Stimulated activated CD8-positive, alpha-beta memory T cell treated with anti-CD3 and anti-CD28 coated beads, Interleukin-7, amount 100 ng/mL, for 1 hour (primary cell): ENCODE data around the gene DAP3.
"Not testable (repeated sequence)": the region's sequence is repeated elsewhere in the genome, so short reads cannot be mapped to it uniquely, and the experiment has no call there.

Experiments used
- DNase-seq, 2 donors: peaks; one replicate each; pipeline ENCODE4 v3.0.0-alpha.2; 2020; ENCODE audit warnings: low read depth in 2 of 2

Gene DAP3

DNA sequence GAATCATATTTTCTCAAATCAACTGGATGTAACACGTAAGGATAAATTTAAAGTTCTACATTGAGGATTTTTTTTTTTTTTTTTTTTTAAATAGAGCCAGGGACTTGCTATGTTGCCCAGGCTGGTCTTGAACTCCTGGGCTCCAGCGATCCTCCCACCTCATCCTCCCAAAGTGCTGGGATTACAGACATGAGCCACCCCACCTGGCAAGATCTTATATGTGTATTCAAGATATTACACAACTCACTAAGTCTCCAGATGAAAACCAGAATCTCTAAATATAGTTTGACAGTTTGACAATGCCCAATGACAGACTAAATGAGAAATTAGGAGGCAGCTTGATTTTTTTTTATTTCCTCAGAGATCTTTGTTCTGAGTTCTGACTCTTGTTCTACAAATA, 7.1 kb upstream of the DAP3 start:
- DNase-seq = no peak

- DNase-seq = not testable (repeated sequence)
Measured at GRCh38 chr1:155687705-155688323, 1.1 kb upstream of the DAP3 start.

- peak; percentile 80 to 82 for DNase-seq
Measured at GRCh38 chr1:155688324-155689080, 389 bp upstream of the DAP3 start, which contains the start of gene YY1AP1. Gene YY1AP1, minus strand, starts transcription at chr1:155688774. Its CDS starts 8,338 bp downstream, at chr1:155680436.

- no peak for DNase-seq
Measured at GRCh38 chr1:155691992-155692528, 3.2 kb downstream of the DAP3 start.

GRCh38 chr1:155694167-155694566, 5.3 kb downstream of the DAP3 start:
- DNase-seq = no peak

DNA sequence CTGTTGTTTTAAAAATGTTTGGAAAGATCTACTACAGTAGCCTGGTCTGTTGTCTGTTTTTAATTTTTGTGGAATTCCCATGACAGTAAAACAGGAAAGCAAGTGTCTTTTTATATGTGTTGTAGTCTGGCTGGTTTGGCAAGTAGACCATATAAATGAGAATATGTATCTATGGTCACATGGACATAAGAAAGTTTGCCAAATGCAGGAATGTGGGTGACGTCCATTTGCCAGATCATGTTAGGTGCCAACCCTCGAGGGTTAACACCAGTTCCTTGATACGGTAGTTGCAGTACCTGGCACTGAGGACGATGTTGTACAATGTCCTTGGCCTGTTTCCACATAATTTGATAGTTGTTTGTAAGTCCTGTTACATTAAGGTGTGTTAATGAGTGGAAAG, 6.2 kb downstream of the DAP3 start:
- no peak for DNase-seq

DNA sequence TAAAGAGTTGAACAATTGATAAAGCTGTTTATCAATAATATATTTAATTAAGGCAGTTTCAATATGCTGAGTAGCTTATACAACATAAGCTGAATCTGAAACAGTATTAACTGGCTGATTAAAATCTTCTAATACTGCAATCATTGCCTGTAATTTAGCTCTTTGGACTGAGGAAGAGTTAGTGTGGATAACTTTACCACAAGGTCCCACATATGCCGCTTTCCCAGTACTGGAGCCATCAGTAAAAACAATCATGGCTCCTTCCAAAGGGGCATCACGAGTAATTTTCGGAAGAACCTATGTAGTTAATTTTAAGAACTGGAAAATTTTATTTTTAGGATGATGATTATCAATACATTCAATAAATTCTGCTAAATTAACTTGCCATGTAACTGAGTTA, 6.7 kb downstream of the DAP3 start:
- DNase-seq = no peak

- no peak for DNase-seq
Measured at GRCh38 chr1:155696524-155696923, 7.6 kb downstream of the DAP3 start.

DNA sequence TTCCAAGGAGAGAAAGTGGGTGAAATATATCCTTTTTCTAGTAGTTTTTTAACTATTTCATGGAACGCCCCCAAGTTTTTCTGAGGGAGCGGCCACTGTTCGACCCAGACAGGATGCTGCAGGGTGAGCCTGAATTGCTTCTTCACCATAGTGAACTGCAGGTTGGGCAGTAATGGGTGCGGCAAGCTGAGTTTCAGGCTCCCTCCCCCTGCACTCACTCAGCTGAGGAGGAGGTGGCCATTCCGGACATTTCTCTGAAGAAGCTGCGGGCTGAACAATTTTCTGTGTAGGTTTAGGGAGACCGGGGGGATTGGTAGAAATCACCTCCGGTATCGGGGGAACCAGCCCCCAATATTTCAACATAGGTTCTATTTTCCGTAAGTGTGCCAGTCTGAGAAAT, 8.2 kb downstream of the DAP3 start:
- no peak for DNase-seq

- DNase-seq = not testable (repeated sequence)
Measured at GRCh38 chr1:155697616-155698015, 8.7 kb downstream of the DAP3 start.

DNA sequence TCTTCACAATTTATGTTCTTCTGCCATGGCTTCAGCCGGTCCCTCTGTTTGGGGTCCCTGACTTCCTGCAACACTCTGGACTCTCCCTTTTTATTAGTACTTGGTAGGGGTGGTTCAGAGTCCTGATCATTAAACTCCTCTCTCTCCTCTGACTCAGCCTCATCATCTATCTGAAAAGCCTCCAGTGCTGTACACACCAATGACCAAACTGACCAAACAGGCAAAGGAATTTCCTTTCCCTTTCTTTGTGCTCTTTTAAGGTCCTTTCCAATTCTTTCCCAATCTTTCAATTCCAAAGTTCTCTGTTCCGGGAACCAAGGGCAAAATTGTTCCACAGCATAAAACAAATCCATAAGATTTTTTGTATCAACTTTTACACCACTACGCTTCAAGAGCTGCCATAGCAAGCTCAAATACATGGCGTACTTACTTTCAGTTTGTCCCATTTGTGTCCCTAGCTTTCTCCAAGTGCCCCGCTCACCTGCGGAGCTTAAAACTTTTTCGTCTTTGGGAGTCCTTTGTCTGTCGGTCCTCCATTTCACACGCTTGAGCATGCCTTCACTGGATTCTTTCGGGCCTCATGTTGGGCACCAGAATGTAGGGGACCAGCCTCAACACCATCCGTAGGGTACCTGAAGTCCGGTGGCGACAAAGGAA, 9.6 kb downstream of the DAP3 start:
- DNase-seq = no peak

GRCh38 chr1:155699062-155699461, 10.2 kb downstream of the DAP3 start:
- DNase-seq = not testable (repeated sequence)

- DNase-seq = not testable (repeated sequence)
Measured at GRCh38 chr1:155701675-155702074, 12.8 kb downstream of the DAP3 start.

DNA sequence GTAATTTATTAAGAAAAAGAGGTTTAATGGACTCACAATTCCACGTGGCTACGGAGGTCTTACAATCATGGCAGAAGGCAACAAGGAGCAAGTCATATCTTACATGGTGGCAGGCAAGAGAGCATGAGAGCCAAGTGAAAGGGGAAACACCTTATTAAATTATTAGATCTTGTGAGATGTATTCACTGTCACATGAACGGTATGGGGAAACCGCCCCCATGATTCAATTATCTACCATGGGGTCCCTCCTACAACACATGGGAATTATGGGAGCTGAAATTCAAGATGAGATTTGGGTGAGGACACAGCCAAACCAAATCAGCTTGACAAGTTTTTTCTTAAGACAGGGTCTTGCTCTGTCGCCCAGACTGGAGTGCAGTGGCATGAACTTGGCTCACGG, 14.3 kb downstream of the DAP3 start:
- no peak for DNase-seq

DNA sequence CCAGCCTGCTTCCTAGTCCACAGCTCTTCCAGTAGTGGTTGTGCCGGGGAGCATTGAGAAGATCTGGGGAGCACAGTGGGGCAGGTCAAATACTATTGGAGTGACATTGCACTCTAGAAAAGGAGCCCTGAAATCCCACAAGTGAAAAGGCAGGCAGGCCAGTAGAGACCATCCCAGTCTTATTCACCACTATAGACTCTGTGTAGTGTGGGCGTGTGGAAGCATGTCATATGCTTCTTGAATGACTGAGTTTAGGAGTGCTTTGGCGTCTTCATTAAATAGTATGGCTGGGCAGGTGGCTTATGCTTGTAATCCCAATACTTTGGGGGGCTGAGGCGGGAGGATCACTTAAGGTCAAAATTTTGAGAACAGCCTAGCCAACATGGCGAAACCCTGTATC, 15.5 kb downstream of the DAP3 start:
- DNase-seq = not testable (repeated sequence)

GRCh38 chr1:155706139-155706538, 17.2 kb downstream of the DAP3 start:
- DNase-seq = no peak

GRCh38 chr1:155709391-155709790, 20.5 kb downstream of the DAP3 start:
- no peak for DNase-seq

DNA sequence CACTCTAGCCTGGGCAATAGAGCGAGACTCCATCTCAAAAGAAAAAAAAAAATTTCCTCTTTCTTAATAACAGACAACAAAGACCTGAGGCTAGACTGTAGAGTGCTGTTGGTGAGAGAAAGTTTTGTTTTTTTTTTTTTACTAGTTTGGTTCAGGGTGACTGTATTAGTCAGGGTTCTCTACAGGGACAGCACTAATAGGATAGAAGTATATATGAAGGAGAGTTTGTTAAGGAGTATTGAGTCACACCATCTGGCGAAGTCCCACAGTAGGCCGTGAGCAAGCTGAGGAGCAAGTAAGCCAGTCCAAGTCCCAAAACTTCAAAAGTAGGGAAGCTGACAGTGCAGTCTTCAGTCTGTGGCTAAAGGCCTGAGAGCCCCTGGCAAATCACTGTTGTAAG, 22.6 kb downstream of the DAP3 start:
- not testable (repeated sequence) for DNase-seq

DNA sequence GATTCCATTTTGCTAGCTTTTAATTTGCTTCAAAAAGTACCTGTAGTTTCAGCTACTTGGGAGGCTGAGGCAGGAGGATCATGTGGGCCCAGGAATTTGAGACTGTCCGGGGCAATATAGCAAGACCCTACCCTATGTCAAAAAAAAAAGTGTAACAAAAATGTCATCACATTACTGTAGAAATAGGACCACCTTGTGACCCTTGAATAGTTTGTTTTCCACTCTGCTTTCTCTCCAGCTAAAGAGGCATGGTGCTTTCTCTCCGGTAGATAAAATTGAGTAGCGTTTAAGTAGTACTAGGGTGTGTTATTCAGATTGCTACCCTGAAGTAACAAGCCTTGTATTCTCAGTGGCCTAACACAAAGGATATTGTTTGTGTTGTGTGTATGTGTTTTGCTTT, 23.7 kb downstream of the DAP3 start:
- not testable (repeated sequence) for DNase-seq

GRCh38 chr1:155713075-155713474, 24.2 kb downstream of the DAP3 start:
- no peak for DNase-seq

- DNase-seq = not testable (repeated sequence)
Measured at GRCh38 chr1:155715056-155715455, 26.2 kb downstream of the DAP3 start.

- DNase-seq = no peak
Measured at GRCh38 chr1:155715777-155716176, 26.9 kb downstream of the DAP3 start.

DNA sequence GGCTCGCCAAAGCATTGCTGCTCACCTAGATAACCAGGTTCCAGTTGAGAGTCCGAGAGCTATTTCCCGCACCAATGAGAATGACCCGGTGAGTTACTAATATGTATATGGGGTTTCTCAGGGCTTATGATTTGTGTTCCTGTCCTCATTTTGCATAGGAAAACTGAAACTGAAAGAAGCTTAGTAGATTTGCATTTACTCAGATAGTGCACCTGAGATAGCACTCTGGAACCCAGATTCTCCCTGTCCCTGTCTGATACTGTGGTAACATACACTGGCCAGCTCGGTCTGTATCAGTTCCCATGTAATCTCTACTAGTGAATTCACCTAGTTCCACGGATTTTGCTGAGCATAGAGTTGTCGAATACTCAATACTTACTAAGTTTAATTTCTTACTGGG, 28.1 kb downstream of the DAP3 start:
- DNase-seq = no peak
